ENCODE results near the gene GUCY1B1.
"Not testable (repeated sequence)": the region's sequence is repeated elsewhere in the genome, so short reads cannot be mapped to it uniquely, and the experiment has no call there.

GUCY1B1 gene

DNA sequence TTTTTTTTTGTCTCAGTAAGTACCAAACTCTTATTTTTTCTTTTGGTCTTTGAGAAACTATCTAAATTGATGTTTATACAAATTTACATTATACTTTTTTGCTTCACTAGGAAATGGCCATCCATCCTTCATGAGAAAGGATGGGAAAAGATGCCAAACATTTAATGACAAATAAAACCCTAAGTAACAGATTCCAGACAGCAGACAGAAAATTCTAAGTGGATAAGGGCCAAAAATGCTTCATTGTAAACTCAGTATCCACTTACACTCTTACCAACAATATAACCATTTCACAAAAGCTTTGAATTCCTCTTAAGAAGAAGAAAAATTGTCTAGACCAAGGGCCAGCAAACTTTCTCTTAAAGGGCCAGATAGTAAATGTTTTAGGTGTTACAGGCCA lies 3.5 kb downstream of the GUCY1B1 start:
- DNase-seq (ENCODE audit: low read depth): no peak

DNA sequence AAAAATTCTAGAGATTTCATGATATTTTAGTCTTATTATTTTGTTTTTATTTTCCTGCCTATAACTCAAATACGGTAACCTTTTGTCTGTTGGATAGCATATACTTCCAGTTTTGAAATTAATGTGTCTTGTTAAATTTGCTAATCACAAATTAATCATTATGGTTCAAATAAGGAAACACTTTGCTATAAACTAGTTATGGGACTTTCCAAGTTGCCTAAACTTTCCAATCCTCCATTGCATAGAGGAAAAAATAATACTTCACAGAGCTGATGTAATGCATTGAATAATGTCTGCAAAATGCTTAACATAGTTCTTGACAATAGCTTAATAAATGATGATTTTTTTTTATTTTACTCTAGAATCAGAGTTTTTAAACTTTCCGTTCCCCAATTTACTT lies 4.7 kb downstream of the GUCY1B1 start:
- no peak for DNase-seq (ENCODE audit: low read depth)

DNA sequence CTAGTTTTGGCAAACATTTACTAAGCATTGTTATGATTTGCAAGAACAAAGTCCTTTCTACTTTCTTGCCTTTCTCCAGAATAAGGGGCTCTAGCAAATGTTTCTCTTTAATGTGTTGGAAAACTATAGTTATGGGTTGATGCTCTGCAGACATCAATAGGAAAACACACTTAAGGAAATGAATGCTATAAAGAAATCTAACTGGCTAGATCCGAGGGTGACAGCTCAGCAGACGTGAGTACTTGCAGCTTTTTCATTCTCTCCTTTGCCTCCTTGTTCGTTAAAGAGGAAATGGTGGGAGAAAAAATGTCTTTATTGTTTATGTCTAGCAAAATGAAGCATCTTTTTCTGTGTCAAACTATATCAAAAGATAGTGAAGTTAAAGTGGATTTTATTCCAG lies 6.3 kb downstream of the GUCY1B1 start:
- DNase-seq (ENCODE audit: low read depth): no peak

DNA sequence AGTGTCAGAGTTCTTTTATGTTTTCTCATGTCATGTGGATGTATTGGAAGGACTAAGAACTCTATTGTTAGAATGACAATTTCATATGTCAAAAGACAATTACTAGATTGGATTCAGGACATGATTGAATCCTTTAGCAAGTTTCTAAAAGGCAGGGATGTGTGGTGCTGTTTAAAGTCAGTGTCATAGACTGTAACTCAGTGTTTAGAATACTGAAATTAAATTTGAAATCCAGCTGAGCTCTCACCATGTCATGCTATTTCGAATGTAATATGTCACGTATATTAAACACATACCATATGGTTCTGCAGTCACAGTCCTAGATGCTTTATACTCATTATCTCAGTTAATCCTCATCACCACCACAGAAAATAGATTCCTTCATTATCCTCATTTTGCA lies 7.8 kb downstream of the GUCY1B1 start:
- no peak for DNase-seq (ENCODE audit: low read depth)

DNA sequence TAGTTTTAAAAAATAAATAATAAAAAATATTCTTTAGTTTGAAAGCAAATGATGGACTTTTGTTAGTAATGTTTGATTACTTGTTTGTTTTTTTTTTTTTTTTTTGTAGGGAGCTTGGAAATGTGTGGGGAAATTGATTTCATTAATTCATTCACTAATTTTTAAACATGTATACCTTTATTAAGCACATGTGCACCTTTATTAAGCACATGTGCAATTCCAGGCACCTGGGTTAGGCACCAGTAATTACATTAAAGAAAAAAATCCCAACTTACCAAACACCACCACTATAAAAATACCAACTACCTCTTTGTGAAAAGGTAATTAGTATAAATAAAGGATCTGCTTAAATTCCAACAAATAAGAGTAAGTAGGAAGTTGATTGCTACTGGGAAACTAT lies 9.5 kb downstream of the GUCY1B1 start:
- no peak for DNase-seq (ENCODE audit: low read depth)

DNA sequence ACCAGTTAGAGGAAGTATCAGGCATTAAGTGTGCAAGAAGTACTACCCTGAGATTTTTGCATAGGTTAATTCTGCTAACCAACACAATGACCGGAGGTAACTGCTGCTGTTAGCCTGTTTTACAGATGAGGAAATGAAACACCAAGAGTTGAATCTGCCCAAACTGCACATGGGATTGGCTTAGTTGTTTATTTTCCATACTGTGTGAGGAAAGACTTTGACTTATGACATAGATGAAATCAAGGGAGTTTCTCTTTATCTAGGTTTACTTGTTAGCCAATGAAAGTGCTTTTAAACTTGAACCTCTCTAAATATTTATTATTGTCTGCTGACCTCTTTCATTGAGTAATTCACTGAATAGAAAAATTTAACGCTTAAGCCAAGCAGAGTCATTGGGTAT lies 10.3 kb downstream of the GUCY1B1 start:
- no peak for DNase-seq (ENCODE audit: low read depth)

DNA sequence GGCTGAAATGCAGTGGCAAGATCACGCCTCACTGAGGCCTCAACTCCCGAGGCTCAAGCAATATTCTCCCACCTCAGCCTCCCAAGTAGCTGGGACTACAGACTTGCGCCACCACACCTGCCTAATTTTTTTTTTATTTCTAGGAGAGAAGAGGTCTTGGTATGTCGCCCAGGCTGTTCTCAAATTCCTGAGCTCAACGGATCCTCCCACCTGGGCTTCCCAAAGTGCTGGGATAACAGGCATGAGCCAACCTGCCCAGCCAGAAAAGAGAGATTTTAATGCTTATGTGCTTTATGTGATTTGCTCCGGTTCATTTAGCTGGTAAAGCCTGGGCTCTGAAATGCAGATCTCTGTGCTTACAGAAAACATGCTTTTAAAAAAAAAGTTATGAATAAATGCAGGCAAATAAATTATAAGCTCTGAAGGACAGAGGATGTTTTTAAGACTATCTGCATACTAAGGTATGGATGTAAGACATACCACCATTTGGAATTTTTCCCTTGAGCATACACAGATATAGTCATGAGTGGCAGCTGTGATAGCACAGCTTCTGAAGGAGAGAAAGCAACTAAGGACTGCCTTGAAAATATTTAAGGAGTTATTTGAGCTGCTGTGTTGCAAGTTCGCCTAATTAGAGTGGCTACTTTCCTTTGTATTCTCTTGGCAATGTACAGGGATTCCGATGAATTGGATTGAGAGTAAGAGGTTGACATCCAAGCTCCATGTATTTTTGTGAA lies 13.8 kb downstream of the GUCY1B1 start:
- no peak for DNase-seq (ENCODE audit: low read depth)

DNA sequence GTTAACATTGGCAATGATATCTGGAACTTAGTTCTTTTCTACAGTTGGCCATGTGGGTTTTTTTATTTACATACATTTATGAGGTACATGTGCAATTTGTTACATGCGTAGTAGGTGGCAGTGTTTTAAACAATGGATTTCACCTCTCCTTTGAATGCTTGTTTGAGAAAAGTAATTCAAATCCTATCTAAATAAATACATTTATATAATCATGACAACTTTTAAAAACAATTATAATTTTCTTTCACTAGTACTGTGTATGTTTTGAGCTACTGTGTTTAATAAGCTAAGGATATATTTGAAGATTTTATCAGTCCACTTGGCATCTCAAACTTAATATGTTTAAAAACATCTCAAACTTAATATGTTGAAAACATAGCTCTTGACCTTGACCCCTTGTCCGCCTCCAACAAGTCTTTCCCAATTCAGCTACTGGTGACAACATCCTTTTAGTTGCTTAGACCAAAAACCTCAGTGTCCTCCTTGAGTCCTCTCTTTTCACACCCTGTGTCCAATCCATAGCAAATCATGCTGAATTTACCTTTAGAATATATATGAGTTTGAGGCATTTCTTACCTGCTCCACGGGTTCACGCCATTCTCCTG lies 14.5 kb downstream of the GUCY1B1 start:
- no peak for DNase-seq (ENCODE audit: low read depth)

DNA sequence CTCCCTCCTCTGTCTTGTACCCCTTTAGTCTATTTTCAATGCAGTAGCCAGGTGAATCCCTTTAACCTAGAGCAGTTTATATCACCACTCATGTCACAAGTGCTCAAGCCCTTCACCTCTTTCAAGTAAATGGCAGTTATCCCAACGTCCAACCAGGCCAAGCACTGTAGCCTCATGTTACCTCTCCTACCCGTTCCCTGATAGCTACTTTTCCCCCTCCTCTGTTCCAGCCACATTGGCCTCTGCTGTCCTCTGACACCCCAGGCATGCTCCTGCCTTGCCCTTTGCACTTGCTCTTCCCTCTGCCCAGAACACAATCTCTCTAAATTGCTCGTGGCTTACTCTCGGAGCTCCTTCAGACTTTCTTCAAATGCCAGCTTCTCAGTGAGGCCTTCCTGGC lies 15.2 kb downstream of the GUCY1B1 start:
- DNase-seq (ENCODE audit: low read depth): no peak

DNA sequence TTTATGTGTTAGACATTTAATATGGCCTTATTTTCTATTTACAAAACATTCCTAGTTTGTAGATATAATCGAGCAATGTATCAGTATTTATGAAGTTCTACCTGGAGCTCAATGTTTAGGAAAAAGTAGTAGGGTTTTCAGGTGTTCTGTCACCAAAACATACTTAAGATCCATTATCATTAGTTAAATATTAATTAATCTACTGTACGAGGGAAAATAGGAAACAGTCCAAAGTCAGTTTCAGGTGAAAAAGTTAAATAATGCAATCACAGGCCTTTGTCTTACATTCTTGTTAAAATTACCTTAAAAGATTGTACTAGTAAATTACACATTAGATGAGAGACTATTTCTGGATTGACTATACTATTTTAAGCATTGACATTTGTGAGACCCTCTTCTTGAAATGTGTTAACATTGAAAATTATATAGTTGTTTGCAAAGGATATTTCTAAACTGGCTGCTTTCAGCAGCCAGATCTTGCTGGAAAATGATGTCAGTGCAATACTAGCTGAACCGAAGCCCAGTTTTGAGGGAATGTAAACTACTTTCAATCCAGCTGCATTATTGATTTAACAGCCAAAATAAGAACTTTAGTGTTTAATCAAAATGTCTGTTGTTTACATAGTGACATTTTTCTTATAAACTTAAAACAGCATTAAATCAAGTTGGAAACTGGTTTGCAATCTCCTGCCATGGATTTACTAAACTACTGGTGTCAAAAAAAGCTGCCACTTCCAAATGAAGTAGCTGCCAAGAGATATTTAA lies 19.3 kb downstream of the GUCY1B1 start:
- no peak for DNase-seq (ENCODE audit: low read depth)

DNA sequence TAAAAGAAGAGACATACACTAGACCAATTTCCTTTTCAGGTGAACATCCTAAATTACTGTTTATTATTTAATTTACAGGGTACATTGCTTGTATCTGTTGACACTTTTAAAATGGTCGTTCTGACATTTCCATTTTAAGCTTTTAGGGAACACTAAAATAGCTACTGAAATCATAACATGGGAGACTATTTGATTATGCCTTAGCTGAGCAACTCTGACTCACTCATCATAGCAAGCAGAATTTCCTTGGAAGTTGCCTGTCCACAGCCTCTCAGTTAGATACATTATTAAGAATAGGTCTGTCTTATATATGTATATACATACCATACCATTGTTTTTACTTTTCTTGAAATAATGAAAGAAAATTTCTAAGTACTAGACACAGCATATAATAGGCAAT lies 22.0 kb downstream of the GUCY1B1 start:
- DNase-seq (ENCODE audit: low read depth): no peak

DNA sequence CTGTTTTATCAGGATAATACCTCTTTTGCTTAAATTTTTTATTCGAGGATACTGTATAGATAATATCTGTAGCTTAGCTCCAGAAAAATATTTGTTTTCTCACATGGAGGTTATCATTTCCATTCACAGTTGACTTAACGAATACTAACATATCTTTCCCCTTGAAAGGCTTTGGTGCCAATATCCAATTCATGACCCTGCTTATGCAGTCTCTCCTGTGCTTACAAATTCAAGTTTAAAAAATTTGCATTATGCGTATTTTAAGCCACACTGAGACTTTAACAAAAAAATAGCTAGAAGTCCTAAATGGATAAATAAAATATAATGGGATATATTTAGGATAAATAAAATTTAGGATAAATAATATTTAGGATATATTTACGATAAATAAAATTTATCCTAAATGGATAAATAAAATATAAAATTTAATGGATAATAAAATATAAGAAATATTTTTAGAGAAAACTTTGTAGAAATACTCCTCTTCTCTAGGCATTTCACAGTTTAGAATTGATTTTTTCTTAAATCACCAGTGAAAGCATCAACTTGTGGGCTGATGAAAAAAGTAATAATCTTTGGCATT lies 22.5 kb downstream of the GUCY1B1 start:
- DNase-seq (ENCODE audit: low read depth): no peak

DNA sequence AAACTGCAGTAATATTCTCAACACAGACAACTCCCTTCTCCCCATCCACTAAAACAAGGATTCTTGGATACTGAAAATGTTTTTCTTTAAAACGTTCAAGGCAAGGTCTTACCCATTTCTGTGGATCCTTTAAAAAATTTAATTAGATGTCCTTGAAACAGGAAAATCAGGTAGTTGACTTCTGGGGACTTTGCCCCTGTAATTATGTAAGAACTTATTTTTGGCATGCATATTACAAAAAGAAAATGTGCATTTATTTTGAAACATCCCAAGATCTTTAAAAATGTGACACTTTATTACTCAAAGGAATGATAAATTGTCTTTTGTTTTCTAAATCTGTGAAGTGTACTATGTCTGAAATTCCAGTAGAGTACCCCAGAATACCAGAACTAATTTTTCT lies 25.8 kb downstream of the GUCY1B1 start:
- DNase-seq (ENCODE audit: low read depth): no peak

DNA sequence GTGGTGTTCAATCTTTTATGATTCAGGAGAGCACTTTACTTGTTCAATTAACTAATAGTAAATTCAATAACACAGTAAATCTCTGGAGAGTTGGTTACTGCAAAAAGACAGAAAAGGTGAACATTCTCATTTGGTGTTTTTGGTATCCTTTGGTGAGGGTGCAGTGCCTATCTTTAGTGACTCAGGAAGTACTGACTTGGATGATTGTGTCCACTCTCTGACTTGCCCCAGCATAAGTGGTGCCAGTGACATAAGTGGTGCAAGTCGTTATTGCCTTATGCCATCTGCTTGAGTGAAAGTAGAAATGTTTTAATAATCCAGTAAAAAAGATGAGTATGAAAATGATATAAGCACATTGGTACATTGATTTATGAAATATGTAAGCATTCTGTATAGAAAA lies 27.0 kb downstream of the GUCY1B1 start:
- DNase-seq (ENCODE audit: low read depth): no peak

DNA sequence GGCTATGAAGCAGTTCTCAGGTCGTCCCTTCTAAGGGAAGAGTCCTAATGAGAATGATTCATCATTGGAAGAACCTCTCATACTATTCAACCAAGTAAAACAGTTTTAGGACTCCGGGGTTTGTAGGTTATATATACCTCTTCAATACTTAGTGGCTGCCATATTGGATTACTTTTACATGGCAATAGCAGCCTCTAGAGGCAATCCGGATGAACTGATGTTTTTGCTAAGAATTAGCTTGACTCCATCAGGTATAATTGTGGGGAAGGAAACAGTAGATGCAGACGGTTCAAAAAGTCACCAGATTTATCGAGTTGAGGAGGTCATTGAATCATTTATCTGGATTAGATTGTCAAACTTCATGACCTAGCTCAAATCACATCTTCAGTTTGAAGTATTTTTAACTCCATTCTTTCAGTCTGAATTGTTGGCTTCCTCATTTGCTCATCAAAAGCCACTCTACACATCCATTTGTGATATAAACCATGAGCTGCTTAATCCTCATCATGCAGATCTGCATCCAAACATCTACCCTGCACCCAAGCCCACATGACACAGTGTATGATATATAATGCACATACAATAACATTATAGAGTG lies 28.4 kb downstream of the GUCY1B1 start:
- no peak for DNase-seq (ENCODE audit: low read depth)

DNA sequence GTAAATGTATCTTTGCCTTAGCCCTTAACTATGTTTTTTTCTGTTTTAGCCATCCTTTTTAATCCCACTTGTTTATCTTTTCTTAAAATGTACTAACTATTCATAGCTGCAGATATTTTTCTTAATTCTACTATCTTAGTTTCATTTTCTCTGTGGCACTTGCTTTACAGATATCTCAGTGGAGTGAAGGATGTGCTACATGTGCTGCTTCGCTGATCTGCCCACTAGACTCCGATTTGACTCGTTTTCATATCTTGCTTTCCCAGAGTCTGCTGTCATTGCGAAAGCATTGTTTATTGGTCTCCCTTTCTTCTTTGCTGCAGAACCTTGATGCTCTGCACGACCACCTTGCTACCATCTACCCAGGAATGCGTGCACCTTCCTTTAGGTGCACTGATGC lies 30.6 kb downstream of the GUCY1B1 start:
- no peak for DNase-seq (ENCODE audit: low read depth)

DNA sequence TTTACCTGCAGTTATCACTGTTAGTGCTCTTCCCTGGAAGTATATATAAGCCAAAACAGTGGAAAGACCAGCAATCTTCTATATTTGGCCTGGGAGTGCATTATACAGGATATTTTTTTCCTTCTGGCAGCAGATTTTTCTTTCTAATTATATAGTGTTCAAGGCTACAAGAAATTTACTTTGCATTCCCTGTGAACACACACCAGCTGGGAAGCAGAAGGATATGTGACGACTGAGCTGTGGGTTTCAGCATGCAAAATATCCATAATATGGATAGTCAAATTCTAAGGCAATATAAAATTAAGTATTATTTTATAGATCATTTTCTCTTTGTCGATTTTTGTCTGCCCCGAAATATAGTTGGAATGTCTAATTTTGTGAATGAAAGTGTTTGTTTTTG lies 31.2 kb downstream of the GUCY1B1 start:
- no peak for DNase-seq (ENCODE audit: low read depth)

DNA sequence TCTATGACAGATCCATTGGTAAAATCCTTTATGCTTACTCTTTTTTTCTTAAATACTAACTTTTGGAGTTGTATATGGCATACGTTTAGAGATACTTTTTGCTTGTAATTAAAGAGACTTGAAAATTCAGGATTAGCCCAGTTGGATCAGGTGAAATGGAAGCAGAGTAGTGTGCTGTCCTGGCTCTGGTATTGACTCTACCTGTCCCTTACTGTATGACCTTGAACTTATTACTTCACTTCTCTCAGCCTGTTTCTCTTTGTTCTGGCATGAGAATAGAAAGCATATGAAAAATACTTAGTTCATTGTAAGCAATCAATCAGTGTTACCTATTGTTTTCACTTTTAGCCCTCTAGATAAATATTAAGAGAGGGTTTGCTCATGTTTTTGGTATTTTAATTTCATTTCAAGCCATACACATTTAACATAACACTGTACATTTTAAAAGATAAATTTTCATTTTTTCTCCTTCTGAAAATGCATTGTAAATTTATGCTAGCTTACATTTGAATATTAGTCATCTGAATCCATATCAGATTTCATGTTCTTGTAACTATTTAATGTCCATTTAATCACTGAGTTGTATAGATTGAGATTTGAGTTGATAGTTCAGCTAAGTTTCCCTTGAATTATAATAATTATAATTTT lies 35.9 kb downstream of the GUCY1B1 start:
- DNase-seq (ENCODE audit: low read depth): no peak

DNA sequence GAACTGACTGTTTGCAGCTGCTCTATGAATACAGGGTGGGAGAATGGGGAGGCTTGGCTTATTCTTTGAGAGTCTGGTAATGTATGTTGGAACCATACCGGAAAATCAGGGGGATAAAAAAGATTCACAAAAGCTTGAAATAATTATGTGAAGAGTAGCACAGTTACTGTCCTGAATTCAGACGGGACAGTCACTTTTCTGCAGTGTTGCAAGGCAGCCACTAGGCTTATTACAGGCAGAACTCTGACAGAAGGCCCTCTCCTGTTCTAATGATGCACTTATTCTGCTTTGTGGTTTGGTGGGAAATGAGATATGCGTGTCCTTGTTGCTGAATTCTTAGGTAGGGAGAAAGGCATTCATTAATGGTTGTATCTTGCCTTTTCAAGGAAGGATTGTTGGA lies 37.2 kb downstream of the GUCY1B1 start:
- DNase-seq (ENCODE audit: low read depth): no peak

DNA sequence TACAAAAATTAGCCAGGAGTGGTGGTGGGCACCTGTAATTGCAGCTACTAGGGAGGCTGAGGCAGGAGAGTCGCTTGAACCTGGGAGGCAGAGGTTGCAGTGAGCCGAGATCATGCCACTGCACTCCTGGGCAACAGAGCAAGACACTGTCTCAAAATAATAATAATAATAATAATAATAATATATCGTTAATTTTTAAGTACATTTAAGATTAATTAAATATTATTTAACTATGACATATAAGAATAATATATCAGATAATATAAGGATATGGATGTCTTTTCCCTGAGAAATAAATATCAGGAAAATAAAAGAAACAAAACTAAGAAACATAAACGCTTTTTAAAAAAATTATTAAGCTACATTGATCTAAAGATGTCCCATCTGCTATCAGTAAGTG lies 38.8 kb downstream of the GUCY1B1 start:
- not testable (repeated sequence) for DNase-seq (ENCODE audit: low read depth)

DNA sequence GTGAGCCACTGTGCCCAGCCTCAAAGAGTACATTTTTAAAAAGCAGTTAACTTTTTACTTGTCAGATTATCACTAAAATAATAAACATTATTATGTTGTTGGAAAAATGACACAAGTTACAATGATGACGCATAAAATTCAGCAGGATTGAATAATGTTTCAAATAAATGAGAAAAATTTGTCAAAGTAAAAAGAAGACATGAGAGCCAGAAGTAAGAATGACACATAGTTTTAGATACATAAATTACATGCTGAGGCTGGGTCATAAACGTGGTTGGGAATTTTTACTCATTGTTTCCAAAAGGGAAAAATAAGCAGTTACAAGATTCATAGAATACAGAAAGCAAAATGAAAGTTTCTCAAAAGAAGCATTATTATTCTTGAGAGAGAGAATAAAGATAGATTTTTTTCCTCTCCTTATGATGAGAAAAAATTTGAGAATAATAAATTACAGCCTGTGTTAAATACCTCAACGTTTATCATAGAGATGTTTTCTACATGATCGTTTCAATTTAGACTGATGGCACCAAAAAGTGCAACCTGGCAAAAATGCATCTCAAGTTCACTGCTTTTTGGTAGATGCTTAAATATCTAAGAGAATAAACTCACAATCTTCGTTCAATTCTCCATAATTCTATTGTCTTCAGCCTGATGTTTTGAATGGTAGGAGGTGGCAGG lies 40.4 kb downstream of the GUCY1B1 start:
- DNase-seq (ENCODE audit: low read depth): no peak

DNA sequence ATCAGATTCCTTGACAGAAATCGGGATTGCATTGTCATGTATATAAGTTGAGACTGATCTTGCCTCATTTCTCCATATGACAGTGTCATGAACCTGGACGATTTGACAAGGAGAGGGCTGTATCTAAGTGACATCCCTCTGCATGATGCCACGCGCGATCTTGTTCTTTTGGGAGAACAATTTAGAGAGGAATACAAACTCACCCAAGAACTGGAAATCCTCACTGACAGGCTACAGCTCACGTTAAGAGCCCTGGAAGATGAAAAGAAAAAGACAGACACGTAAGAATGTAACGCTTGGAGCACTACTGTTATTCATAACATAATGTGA lies 40.9 kb downstream of the GUCY1B1 start:
- no peak for DNase-seq (ENCODE audit: low read depth)

Data from HS-27A (cell line).